GM23338 (cell line): Measurements from ENCODE around the gene OSBPL7. TPM values are rescaled to one million over a fixed set of nuclear protein-coding genes. Genes with fewer than 3 reads are reported as not detected.

Experiments used
- ATAC-seq: fragments of 200-7000 bp; cut with Tn5 transposase; 3 replicates; pipeline ENCODE4 v1.9.1; 2020
- DNase-seq: peaks from one replicate; pipeline ENCODE4 v3.0.0-alpha.2; 2015; ENCODE audit warnings: low spot score
- H2AFZ ChIP-seq: fragments of 200-600 bp; sonication (generic); 2 replicates; pipeline ENCODE4 v1.8.0; 2016; ENCODE audit warnings: antibody characterized with exemption, mild to moderate bottlenecking, moderate library complexity
- H3F3A ChIP-seq: fragments of 200-600 bp; sonication (generic); replicated peaks from 2 replicates; pipeline ENCODE4 v1.8.0; 2017; ENCODE audit warnings: antibody characterized with exemption, mixed run types, low read depth
- H3K27ac ChIP-seq: fragments of 200-600 bp; sonication (generic); 2 replicates; pipeline ENCODE4 v1.6.1; 2016; ENCODE audit warnings: low read depth
- H3K27me3 ChIP-seq: fragments of 200-600 bp; sonication (generic); 2 replicates; pipeline ENCODE4 v1.8.0; 2016; ENCODE audit warnings: mild to moderate bottlenecking, mixed run types, moderate library complexity; ENCODE audit not compliant: insufficient read depth
- H3K36me3 ChIP-seq: fragments of 200-600 bp; sonication (generic); 2 replicates; pipeline ENCODE4 v1.8.0; 2016; ENCODE audit warnings: mild to moderate bottlenecking; ENCODE audit not compliant: insufficient read depth
- H3K4me1 ChIP-seq: fragments of 200-600 bp; sonication (generic); 2 replicates; pipeline ENCODE4 v1.8.0; 2016; ENCODE audit warnings: mild to moderate bottlenecking, moderate library complexity; ENCODE audit not compliant: insufficient read depth
- H3K4me2 ChIP-seq: fragments of 200-600 bp; sonication (generic); 2 replicates; pipeline ENCODE4 v1.7.1; 2017; ENCODE audit warnings: mixed run types
- H3K4me3 ChIP-seq: fragments of 200-600 bp; sonication (generic); 2 replicates; pipeline ENCODE4 v1.6.1; 2016; ENCODE audit warnings: mixed run types
- H3K79me2 ChIP-seq: fragments of 200-600 bp; sonication (generic); replicated peaks from 2 replicates; pipeline ENCODE4 v1.8.0; 2017; ENCODE audit warnings: mild to moderate bottlenecking; ENCODE audit not compliant: insufficient read depth
- H3K9me2 ChIP-seq: fragments of 200-600 bp; sonication (generic); 2 replicates; pipeline ENCODE4 v1.8.0; 2017; ENCODE audit not compliant: insufficient read depth
- H4K20me1 ChIP-seq: fragments of 200-600 bp; sonication (generic); replicated peaks from 2 replicates; pipeline ENCODE4 v1.8.0; 2017; ENCODE audit warnings: mild to moderate bottlenecking; ENCODE audit not compliant: insufficient read depth
- H3K27ac Mint-ChIP-seq: 2 replicates; pipeline ENCODE4 v1.8.0; 2020; ENCODE audit warnings: inconsistent platforms, mild to moderate bottlenecking, moderate library complexity, mixed read lengths
- H3K27me3 Mint-ChIP-seq: 3 replicates; pipeline ENCODE4 v1.8.0; 2022; ENCODE audit warnings: low read depth, mild to moderate bottlenecking, moderate library complexity, mixed read lengths, inconsistent platforms; ENCODE audit not compliant: insufficient read depth, poor library complexity
- H3K36me3 Mint-ChIP-seq: 3 replicates; pipeline ENCODE4 v1.8.0; 2021; ENCODE audit warnings: low read depth, mild to moderate bottlenecking, inconsistent platforms, moderate library complexity, mixed read lengths
- H3K4me1 Mint-ChIP-seq: 3 replicates; pipeline ENCODE4 v1.8.0; 2020; ENCODE audit warnings: mild to moderate bottlenecking, inconsistent platforms, mixed read lengths
- H3K4me3 Mint-ChIP-seq: 3 replicates; pipeline ENCODE4 v1.8.0; 2021; ENCODE audit warnings: moderate library complexity, mild to moderate bottlenecking, inconsistent platforms, mixed read lengths
- H3K9me3 Mint-ChIP-seq: 3 replicates; pipeline ENCODE4 v1.8.0; 2020; ENCODE audit warnings: moderate library complexity, mild to moderate bottlenecking, inconsistent platforms, mixed read lengths
- CTCF ChIP-seq, 2 experiments: fragments of 200-600 bp in 1 of 2; sonication (generic) in 1 of 2; conservative IDR thresholded peaks; 2 replicates each; pipeline versions ENCODE4 v1.5.1 to v1.6.1; 2016 to 2017; ENCODE audit warnings: antibody characterized with exemption in 2 of 2, low read depth in 2 of 2, mild to moderate bottlenecking in 2 of 2, moderate library complexity in 1 of 2
- ETS1 ChIP-seq: IDR thresholded peaks from 2 replicates; pipeline ENCODE4 v1.6.1; 2016; ENCODE audit warnings: antibody characterized with exemption
- EZH2 ChIP-seq: fragments of 200-600 bp; sonication (generic); IDR thresholded peaks from one replicate; pipeline ENCODE4 v1.8.0; 2017; ENCODE audit warnings: antibody characterized with exemption, mild to moderate bottlenecking, low read depth; ENCODE audit not compliant: unreplicated experiment
- POLR2AphosphoS5 ChIP-seq: IDR thresholded peaks from 2 replicates; pipeline ENCODE4 v1.6.1; 2016; ENCODE audit warnings: antibody characterized with exemption, low read depth
- ZNF114 ChIP-seq: fragments of 250-450 bp; sonication (Bioruptor Pico); IDR thresholded peaks from 2 replicates; pipeline ENCODE4 v1.5.0; 2020; ENCODE audit warnings: mild to moderate bottlenecking, moderate library complexity
- ZNF331 ChIP-seq: fragments of 250-450 bp; sonication (Bioruptor Pico); IDR thresholded peaks from 2 replicates; pipeline ENCODE4 v1.5.0; 2020; ENCODE audit warnings: low read depth, mild to moderate bottlenecking, moderate library complexity
- polyA plus RNA-seq: library from polyadenylated mRNA; unstranded; fragments of >200 nt; fragmentation: Nextera tagmentation; extraction: Ambion mirVana; gene quantifications from 2 replicates; pipeline ENCODE4 v1.2.1, GENCODE V29; 2016
- total RNA-seq: library from RNA; depleted of rRNA; stranded (reverse); fragments of >200 nt; shearing (Covaris generic); gene quantifications from 2 replicates; pipeline ENCODE4 v1.2.3, GENCODE V29; 2014

Gene OSBPL7
- total and polyA plus RNA-seq, 2 experiments from 2014 or later = 3.4 to 8.1 TPM

GRCh38 chr17:47851764-47852112 is 30.1 kb upstream of the OSBPL7 start:
- peaks cover 96% of the 10 kb centered on the region for H3K27me3 ChIP-seq
- Mint-ChIP-seq H3K4me3 (peak overlapping the region; percentile 68), H3K27me3 (peaks cover 90% of the 10 kb centered on the region)

GRCh38 chr17:47850692-47851573 is 29.3 kb upstream of the OSBPL7 start, which contains the start of gene SP6:
TSS of gene SP6 (minus strand) at chr17:47851163. CDS start at chr17:47848429, 2,734 bp downstream.
- H3K4me1 Mint-ChIP-seq = peaks cover 40% of the 10 kb centered on the region
- H3K36me3 Mint-ChIP-seq = no peaks in the 10 kb centered on the region
- H3K27ac Mint-ChIP-seq = no peak within 1 kb of the TSS
- Histone ChIP-seq H2AFZ (peak within 1 kb of the TSS; percentile 96), H3K27ac (no peak within 1 kb of the TSS), H3K79me2 (no peaks in the 10 kb centered on the region), H3F3A (peaks cover 23% of the 10 kb centered on the region), H4K20me1 (peaks cover 4% of the 10 kb centered on the region), H3K4me1 (peaks cover 33% of the 10 kb centered on the region), H3K36me3 (no peaks in the 10 kb centered on the region), H3K27me3 (peaks cover 96% of the 10 kb centered on the region), H3K9me2 (no peaks in the 10 kb centered on the region), H3K4me2 (peak within 1 kb of the TSS; percentile 96), H3K4me3 (peak within 1 kb of the TSS; percentile 58)
- no peaks in the 10 kb centered on the region for H3K9me3 Mint-ChIP-seq
- DNase-seq (peak; percentile 93), ATAC-seq (peak; percentile 59)
- TF ChIP-seq EZH2 (peak; percentile 83), CTCF (conservative IDR thresholded peaks at IDR 0.05; ENCODE audit: low read depth in 2 of 2) (peak in 1 of 2 experiments; percentile 21; a peak in 1 of 4 replicates), POLR2AphosphoS5 (peak; percentile 77), ETS1 (no peak), ZNF331 (CRISPR knock-in tag) (no peak)
- peaks cover 91% of the 10 kb centered on the region for H3K27me3 Mint-ChIP-seq
- peak within 1 kb of the TSS; percentile 77 for H3K4me3 Mint-ChIP-seq

More at GRCh38 chr17:47851764-47852112, 30.1 kb upstream of the OSBPL7 start:
- peaks cover 39% of the 10 kb centered on the region for H3K4me1 ChIP-seq
- H3K27ac ChIP-seq = no peak overlapping the region
- ATAC-seq = peak; percentile 9
- peak overlapping the region; percentile 96 for H3K4me2 ChIP-seq
- no peaks in the 10 kb centered on the region for H3K79me2 ChIP-seq
- H3K27ac Mint-ChIP-seq = no peak overlapping the region
- peak overlapping the region; percentile 95 for H2AFZ ChIP-seq
- no peaks in the 10 kb centered on the region for H3K9me3 Mint-ChIP-seq
- H3K36me3 ChIP-seq = no peaks in the 10 kb centered on the region
- H3F3A ChIP-seq = peaks cover 23% of the 10 kb centered on the region
- DNase-seq = peak; percentile 74
- H3K4me1 Mint-ChIP-seq = peaks cover 45% of the 10 kb centered on the region
- H3K36me3 Mint-ChIP-seq = no peaks in the 10 kb centered on the region
- H3K9me2 ChIP-seq = no peaks in the 10 kb centered on the region
- H4K20me1 ChIP-seq = peaks cover 4% of the 10 kb centered on the region; the same call in 1 of the 2 replicates
- TF ChIP-seq ZNF114 (CRISPR knock-in tag) = no peak
- TF ChIP-seq EZH2 = peak; percentile 78
- H3K4me3 ChIP-seq = peak overlapping the region; percentile 58
